ENCODE data around the gene ZFP91. TPM values are rescaled to one million over a fixed set of nuclear protein-coding genes. Genes with fewer than 3 reads are reported as not detected.

Gene ZFP91
- total and polyA plus RNA-seq, 2 of the 13 experiments (the other 11 are each of a cell fraction or from before 2014, with no cell fraction given): 13.5 to 38.6 TPM

DNA sequence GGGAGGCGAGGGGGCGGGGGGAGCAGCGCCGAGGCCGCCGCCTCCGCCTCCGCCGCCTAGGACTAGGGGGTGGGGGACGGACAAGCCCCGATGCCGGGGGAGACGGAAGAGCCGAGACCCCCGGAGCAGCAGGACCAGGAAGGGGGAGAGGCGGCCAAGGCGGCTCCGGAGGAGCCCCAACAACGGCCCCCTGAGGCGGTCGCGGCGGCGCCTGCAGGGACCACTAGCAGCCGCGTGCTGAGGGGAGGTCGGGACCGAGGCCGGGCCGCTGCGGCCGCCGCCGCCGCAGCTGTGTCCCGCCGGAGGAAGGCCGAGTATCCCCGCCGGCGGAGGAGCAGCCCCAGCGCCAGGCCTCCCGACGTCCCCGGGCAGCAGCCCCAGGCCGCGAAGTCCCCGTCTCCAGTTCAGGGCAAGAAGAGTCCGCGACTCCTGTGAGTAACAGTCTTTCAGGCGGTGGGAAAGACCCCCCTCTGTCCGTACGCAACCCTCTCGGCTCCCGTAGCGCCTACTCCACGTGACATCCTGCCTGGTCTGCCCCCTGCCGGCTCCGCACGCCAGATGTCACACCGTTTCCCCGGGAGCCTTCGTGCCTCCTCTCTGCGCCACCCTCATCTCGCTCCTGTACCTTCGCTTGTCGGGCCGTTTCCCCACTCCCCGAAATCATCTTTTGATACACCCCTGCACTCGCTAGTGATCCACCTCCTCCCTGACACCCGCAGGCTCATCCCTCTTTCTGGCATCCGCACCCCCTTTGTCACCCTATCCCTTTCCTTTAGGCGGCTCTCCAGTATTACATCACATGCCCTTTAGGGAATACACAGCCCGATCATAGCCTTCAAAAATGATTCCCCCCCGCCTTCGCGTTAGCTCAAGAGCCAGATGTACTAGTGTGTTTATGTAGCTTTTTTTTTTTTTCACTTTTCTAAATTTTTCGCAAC is 598 bp downstream of the ZFP91 start (continued):
- TF ChIP-seq, protein P1, sequence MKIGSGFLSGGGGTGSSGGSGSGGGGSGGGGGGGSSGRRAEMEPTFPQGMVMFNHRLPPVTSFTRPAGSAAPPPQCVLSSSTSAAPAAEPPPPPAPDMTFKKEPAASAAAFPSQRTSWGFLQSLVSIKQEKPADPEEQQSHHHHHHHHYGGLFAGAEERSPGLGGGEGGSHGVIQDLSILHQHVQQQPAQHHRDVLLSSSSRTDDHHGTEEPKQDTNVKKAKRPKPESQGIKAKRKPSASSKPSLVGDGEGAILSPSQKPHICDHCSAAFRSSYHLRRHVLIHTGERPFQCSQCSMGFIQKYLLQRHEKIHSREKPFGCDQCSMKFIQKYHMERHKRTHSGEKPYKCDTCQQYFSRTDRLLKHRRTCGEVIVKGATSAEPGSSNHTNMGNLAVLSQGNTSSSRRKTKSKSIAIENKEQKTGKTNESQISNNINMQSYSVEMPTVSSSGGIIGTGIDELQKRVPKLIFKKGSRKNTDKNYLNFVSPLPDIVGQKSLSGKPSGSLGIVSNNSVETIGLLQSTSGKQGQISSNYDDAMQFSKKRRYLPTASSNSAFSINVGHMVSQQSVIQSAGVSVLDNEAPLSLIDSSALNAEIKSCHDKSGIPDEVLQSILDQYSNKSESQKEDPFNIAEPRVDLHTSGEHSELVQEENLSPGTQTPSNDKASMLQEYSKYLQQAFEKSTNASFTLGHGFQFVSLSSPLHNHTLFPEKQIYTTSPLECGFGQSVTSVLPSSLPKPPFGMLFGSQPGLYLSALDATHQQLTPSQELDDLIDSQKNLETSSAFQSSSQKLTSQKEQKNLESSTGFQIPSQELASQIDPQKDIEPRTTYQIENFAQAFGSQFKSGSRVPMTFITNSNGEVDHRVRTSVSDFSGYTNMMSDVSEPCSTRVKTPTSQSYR (CRISPR knock-in tag; IDR thresholded peaks at IDR 0.05; ENCODE audit: borderline replicate concordance): peak; percentile 51; the same call in 1 of the 2 replicates
- no peak for TF ChIP-seq FOXJ3 (CRISPR knock-in tag; IDR thresholded peaks at IDR 0.05; ENCODE audit: borderline replicate concordance)
- no peak for TF ChIP-seq ZFYVE20 (CRISPR knock-in tag; IDR thresholded peaks at IDR 0.05; ENCODE audit: borderline replicate concordance, low read depth)
- TF ChIP-seq KLF16 (CRISPR knock-in tag; IDR thresholded peaks at IDR 0.05): peak in 1 of 2 experiments; percentile 66; a peak in 1 of 4 replicates
- TF ChIP-seq HOXA7 (CRISPR knock-in tag; IDR thresholded peaks at IDR 0.05): no peak
- TF ChIP-seq NRL (CRISPR knock-in tag; IDR thresholded peaks at IDR 0.05; ENCODE audit: borderline replicate concordance): peak; percentile 70; the same call in 1 of the 2 replicates
- peak; percentile 19; the same call in 1 of the 2 replicates for TF ChIP-seq ZFP82 (CRISPR knock-in tag; IDR thresholded peaks at IDR 0.05; ENCODE audit: borderline replicate concordance)
- no peak for TF ChIP-seq NFIB (CRISPR knock-in tag; IDR thresholded peaks at IDR 0.05; ENCODE audit: borderline replicate concordance)
- no peak; the same call in 1 of the 2 replicates for TF ChIP-seq ZBTB4 (CRISPR knock-in tag; IDR thresholded peaks at IDR 0.05; ENCODE audit: borderline replicate concordance)
- no peak for TF ChIP-seq TRIM24 (CRISPR knock-in tag; IDR thresholded peaks at IDR 0.05)
- no peak for TF ChIP-seq NPAS2 (CRISPR knock-in tag; IDR thresholded peaks at IDR 0.05; ENCODE audit: borderline replicate concordance)
- no peak for TF ChIP-seq SUZ12 (IDR thresholded peaks at IDR 0.05; ENCODE audit: low read depth, low read length)
- TF ChIP-seq, protein P2, sequence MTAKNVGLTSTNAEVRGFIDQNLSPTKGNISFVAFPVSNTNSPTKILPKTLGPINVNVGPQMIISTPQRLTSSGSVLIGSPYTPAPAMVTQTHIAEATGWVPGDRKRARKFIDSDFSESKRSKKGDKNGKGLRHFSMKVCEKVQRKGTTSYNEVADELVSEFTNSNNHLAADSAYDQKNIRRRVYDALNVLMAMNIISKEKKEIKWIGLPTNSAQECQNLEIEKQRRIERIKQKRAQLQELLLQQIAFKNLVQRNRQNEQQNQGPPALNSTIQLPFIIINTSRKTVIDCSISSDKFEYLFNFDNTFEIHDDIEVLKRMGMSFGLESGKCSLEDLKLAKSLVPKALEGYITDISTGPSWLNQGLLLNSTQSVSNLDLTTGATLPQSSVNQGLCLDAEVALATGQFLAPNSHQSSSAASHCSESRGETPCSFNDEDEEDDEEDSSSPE (CRISPR knock-in tag; IDR thresholded peaks at IDR 0.05): 0 out of 2 replicates have a peak, but pooled peaks have one; percentile 36
- no peak for TF ChIP-seq ZNF761 (CRISPR knock-in tag; conservative IDR thresholded peaks at IDR 0.05)
- TF ChIP-seq, protein P3, sequence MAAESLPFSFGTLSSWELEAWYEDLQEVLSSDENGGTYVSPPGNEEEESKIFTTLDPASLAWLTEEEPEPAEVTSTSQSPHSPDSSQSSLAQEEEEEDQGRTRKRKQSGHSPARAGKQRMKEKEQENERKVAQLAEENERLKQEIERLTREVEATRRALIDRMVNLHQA (CRISPR knock-in tag; IDR thresholded peaks at IDR 0.05): no peak
- no peak for TF ChIP-seq ZC3H4 (CRISPR knock-in tag; IDR thresholded peaks at IDR 0.05; ENCODE audit: borderline replicate concordance)
- TF ChIP-seq ZFP36L2 (CRISPR knock-in tag; IDR thresholded peaks at IDR 0.05): no peak
- peak; percentile 43; the same call in 1 of the 2 replicates for TF ChIP-seq ELF3 (CRISPR knock-in tag; IDR thresholded peaks at IDR 0.05)
- TF ChIP-seq ZNF83 (CRISPR knock-in tag; IDR thresholded peaks at IDR 0.05; ENCODE audit: borderline replicate concordance): no peak
- no peak for TF ChIP-seq SYNCRIP (IDR thresholded peaks at IDR 0.05; ENCODE audit: insufficient read depth, low read depth, low read length)
